SK-N-MC (cell line): ENCODE measurements around the gene SPDYE2B.
"Not testable (repeated sequence)": the region's sequence is repeated elsewhere in the genome, so short reads cannot be mapped to it uniquely, and the experiment has no call there.

Source experiments
- EZH2 ChIP-seq: fragments of 200-600 bp; sonication (generic); IDR thresholded peaks from one replicate; pipeline ENCODE4 v1.6.1; 2017; ENCODE audit warnings: antibody characterized with exemption
- POLR2AphosphoS5 ChIP-seq: IDR thresholded peaks from 2 replicates; pipeline ENCODE4 v1.6.1; 2012; ENCODE audit warnings: mild to moderate bottlenecking, low read depth, low read length, borderline replicate concordance

DNA sequence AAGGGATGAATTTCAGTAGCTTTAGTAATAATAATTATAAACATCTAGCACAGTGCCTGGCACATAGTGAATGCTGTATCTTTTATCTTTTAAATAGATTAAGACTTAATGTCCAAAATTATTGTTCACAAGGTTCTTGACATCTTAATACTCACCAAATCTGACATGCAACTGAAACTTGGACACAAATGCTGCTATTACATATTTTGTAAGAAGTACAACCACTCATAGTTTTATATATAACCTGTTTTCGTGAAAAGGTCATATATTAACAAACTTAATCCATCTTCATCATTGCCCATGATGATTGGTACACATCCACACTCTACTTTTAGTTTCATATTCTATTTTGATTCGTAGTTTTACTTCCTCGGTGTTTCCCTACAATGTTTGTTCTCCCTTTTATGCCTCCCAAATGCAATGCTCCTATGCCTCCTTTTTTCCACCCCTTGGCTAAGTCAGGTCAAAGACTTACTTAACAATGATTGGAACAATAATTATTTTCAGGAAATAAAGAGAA, 45.0 kb downstream of the SPDYE2B start:
- not testable (repeated sequence) for TF ChIP-seq POLR2AphosphoS5, EZH2
